Measurements from ENCODE around the gene SANBR. TPM values are rescaled to one million over a fixed set of nuclear protein-coding genes. Genes with fewer than 3 reads are reported as not detected.

The SANBR gene
- polyA plus RNA-seq, 1 donor from 2014 or later: 77.1 TPM

- H3K9me2 ChIP-seq (ENCODE audit: insufficient read depth, low read length): no peaks in the 10 kb centered on the region
- H3K4me2 ChIP-seq (ENCODE audit: low read length): no peak overlapping the region
- H3K27ac ChIP-seq (ENCODE audit: low read length): no peak overlapping the region
Measured at GRCh38 chr2:61042807-61043206, 22.9 kb upstream of the SANBR start.

GRCh38 chr2:61044636-61045035 lies 21.0 kb upstream of the SANBR start:
- Histone ChIP-seq H3K79me2 (replicated peaks; ENCODE audit: insufficient read depth, low read length) (peaks cover 4% of the 10 kb centered on the region), H3K27me3 (ENCODE audit: insufficient read depth, low read depth, low read length) (no peaks in the 10 kb centered on the region), H3K9me3 (ENCODE audit: low read length) (no peaks in the 10 kb centered on the region), H3K36me3 (ENCODE audit: insufficient read depth, low read length) (peaks cover 9% of the 10 kb centered on the region), H3K9me2 (ENCODE audit: insufficient read depth, low read length) (no peaks in the 10 kb centered on the region), H2AFZ (ENCODE audit: low read depth, low read length) (no peak overlapping the region), H4K20me1 (ENCODE audit: insufficient read depth) (no peaks in the 10 kb centered on the region), H3K27ac (ENCODE audit: low read length) (no peak overlapping the region), H3K9ac (ENCODE audit: low read length) (no peak overlapping the region), H3K4me2 (ENCODE audit: low read length) (no peak overlapping the region), H3F3A (ENCODE audit: insufficient read depth, low read length, poor library complexity, severe bottlenecking) (no peaks in the 10 kb centered on the region), H3K4me3 (ENCODE audit: low read length) (no peak overlapping the region)
- TF ChIP-seq SMC3 (conservative IDR thresholded peaks at IDR 0.05; ENCODE audit: poor library complexity): no peak
- no peak for TF ChIP-seq MXI1 (conservative IDR thresholded peaks at IDR 0.05; ENCODE audit: poor library complexity, severe bottlenecking)
- no peak for TF ChIP-seq RAD21 (conservative IDR thresholded peaks at IDR 0.05)
- TF ChIP-seq EP300 (conservative IDR thresholded peaks at IDR 0.05; ENCODE audit: poor library complexity, severe bottlenecking): no peak
- no peak for TF ChIP-seq TAF1 (IDR thresholded peaks at IDR 0.05; ENCODE audit: low read depth)
- no peak for TF ChIP-seq REST (IDR thresholded peaks at IDR 0.05; ENCODE audit: borderline replicate concordance)
- TF ChIP-seq CTCF (IDR thresholded peaks at IDR 0.05; ENCODE audit: poor library complexity, severe bottlenecking): no peak

More at GRCh38 chr2:61042807-61043206, 22.9 kb upstream of the SANBR start:
- no peaks in the 10 kb centered on the region for H3K27me3 ChIP-seq (ENCODE audit: insufficient read depth, low read depth, low read length)
- no peak for TF ChIP-seq SMC3 (conservative IDR thresholded peaks at IDR 0.05; ENCODE audit: poor library complexity)
- TF ChIP-seq TAF1 (IDR thresholded peaks at IDR 0.05; ENCODE audit: low read depth): no peak
- no peak for TF ChIP-seq MXI1 (conservative IDR thresholded peaks at IDR 0.05; ENCODE audit: poor library complexity, severe bottlenecking)
- TF ChIP-seq POLR2AphosphoS5 (IDR thresholded peaks at IDR 0.05): no peak
- no peak for TF ChIP-seq EP300 (conservative IDR thresholded peaks at IDR 0.05; ENCODE audit: poor library complexity, severe bottlenecking)
- no peak for TF ChIP-seq EZH2 (IDR thresholded peaks at IDR 0.05; ENCODE audit: borderline replicate concordance, insufficient read depth, low read length, poor library complexity, severe bottlenecking)
- TF ChIP-seq REST (IDR thresholded peaks at IDR 0.05; ENCODE audit: borderline replicate concordance): no peak
- TF ChIP-seq RAD21 (conservative IDR thresholded peaks at IDR 0.05): no peak
- no peak for TF ChIP-seq CTCF (IDR thresholded peaks at IDR 0.05; ENCODE audit: poor library complexity, severe bottlenecking)
- H3K79me2 ChIP-seq (replicated peaks; ENCODE audit: insufficient read depth, low read length): peaks cover 4% of the 10 kb centered on the region
- no peak overlapping the region for H3K9ac ChIP-seq (ENCODE audit: low read length)
- H4K20me1 ChIP-seq (ENCODE audit: insufficient read depth): no peaks in the 10 kb centered on the region
- H2AFZ ChIP-seq (ENCODE audit: low read depth, low read length): no peak overlapping the region
- peaks cover 6% of the 10 kb centered on the region for H3K36me3 ChIP-seq (ENCODE audit: insufficient read depth, low read length)
- no peak overlapping the region for H3K4me3 ChIP-seq (ENCODE audit: low read length)
- no peaks in the 10 kb centered on the region for H3K9me3 ChIP-seq (ENCODE audit: low read length)
- no peaks in the 10 kb centered on the region for H3F3A ChIP-seq (ENCODE audit: insufficient read depth, low read length, poor library complexity, severe bottlenecking)
